Endothelial cell (in vitro differentiated cells): Measurements from ENCODE around the gene RHBDL1. TPM values are rescaled to one million over a fixed set of nuclear protein-coding genes. Genes with fewer than 3 reads are reported as not detected.

ENCODE experiments used
- DNase-seq: peaks from one replicate; pipeline ENCODE4 v3.0.0; 2021; ENCODE audit warnings: low spot score
- H3K27ac Mint-ChIP-seq: one replicate; pipeline ENCODE4 v1.8.0; 2021; ENCODE audit warnings: mixed read lengths, inconsistent platforms; ENCODE audit not compliant: unreplicated experiment
- H3K27me3 Mint-ChIP-seq: one replicate; pipeline ENCODE4 v1.8.0; 2021; ENCODE audit warnings: mild to moderate bottlenecking, moderate library complexity, mixed read lengths, inconsistent platforms; ENCODE audit not compliant: unreplicated experiment
- H3K36me3 Mint-ChIP-seq: one replicate; pipeline ENCODE4 v1.8.0; 2021; ENCODE audit warnings: mild to moderate bottlenecking, low read depth, mixed read lengths, inconsistent platforms; ENCODE audit not compliant: unreplicated experiment
- H3K4me1 Mint-ChIP-seq: one replicate; pipeline ENCODE4 v1.8.0; 2021; ENCODE audit warnings: mild to moderate bottlenecking, mixed read lengths, inconsistent platforms; ENCODE audit not compliant: unreplicated experiment
- H3K4me3 Mint-ChIP-seq: one replicate; pipeline ENCODE4 v1.8.0; 2021; ENCODE audit warnings: mild to moderate bottlenecking, mixed read lengths, inconsistent platforms; ENCODE audit not compliant: unreplicated experiment
- H3K9me3 Mint-ChIP-seq: one replicate; pipeline ENCODE4 v1.8.0; 2021; ENCODE audit warnings: mixed read lengths, inconsistent platforms; ENCODE audit not compliant: unreplicated experiment
- total RNA-seq: library from RNA; stranded (reverse); fragmentation: NEBNext Ultra II Directional; extraction: Animal tissue kit (Norgen Biotek cat#: 25700); gene quantifications from one replicate; pipeline ENCODE4 v1.2.1, GENCODE V29; 2021; ENCODE audit not compliant: unreplicated experiment
- TF ChIP-seq, protein P1 (sequence below): fragments of 200-600 bp; sonication (generic); IDR thresholded peaks from one replicate; pipeline ENCODE4 v1.5.0; 2021; ENCODE audit warnings: antibody characterized with exemption; ENCODE audit not compliant: unreplicated experiment

RHBDL1 gene
- total RNA-seq, 1 donor from 2014 or later = 1.6 TPM

DNA sequence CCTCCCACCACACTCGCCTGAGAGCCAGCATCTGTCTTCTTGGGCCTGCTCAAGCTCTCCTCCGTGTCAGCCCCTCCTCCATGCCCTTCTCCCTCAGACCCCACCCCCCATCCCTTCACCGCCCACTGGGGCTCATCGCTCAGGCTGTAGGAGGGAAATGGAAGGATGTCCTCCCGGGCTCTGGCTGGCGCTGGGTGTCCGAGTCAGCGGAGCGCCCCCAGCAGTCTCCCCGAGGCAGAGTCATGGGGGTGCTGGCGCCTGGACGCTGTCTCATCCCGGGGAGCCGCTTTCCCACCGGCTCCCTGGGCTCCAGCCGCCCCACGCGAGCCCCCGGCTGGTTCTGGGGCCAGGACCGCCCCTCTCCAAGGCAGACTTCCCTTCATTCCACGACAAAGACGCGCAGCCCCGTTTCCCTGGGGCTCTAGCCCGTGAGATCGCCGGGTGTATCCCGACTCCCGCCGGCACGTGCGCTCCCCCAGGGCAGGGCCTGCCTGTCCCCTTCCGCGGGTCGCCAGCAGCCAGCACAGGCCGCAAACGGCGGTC, 45.0 kb downstream of the RHBDL1 start:
- H3K9me3 Mint-ChIP-seq = no peaks in the 10 kb centered on the region
- no peak for DNase-seq
- no peaks in the 10 kb centered on the region for H3K4me1 Mint-ChIP-seq
- H3K4me3 Mint-ChIP-seq = peak overlapping the region; percentile 67
- H3K27me3 Mint-ChIP-seq = peaks cover 18% of the 10 kb centered on the region
- no peak overlapping the region for H3K27ac Mint-ChIP-seq
- TF ChIP-seq, protein P1, sequence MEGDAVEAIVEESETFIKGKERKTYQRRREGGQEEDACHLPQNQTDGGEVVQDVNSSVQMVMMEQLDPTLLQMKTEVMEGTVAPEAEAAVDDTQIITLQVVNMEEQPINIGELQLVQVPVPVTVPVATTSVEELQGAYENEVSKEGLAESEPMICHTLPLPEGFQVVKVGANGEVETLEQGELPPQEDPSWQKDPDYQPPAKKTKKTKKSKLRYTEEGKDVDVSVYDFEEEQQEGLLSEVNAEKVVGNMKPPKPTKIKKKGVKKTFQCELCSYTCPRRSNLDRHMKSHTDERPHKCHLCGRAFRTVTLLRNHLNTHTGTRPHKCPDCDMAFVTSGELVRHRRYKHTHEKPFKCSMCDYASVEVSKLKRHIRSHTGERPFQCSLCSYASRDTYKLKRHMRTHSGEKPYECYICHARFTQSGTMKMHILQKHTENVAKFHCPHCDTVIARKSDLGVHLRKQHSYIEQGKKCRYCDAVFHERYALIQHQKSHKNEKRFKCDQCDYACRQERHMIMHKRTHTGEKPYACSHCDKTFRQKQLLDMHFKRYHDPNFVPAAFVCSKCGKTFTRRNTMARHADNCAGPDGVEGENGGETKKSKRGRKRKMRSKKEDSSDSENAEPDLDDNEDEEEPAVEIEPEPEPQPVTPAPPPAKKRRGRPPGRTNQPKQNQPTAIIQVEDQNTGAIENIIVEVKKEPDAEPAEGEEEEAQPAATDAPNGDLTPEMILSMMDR = no peak
- H3K36me3 Mint-ChIP-seq = no peaks in the 10 kb centered on the region

- no peaks in the 10 kb centered on the region for H3K36me3 Mint-ChIP-seq
- no peaks in the 10 kb centered on the region for H3K9me3 Mint-ChIP-seq
- TF ChIP-seq, protein P1 = no peak
- no peak within 1 kb of the TSS for H3K27ac Mint-ChIP-seq
- H3K27me3 Mint-ChIP-seq = peaks cover 18% of the 10 kb centered on the region
- H3K4me3 Mint-ChIP-seq = peak within 1 kb of the TSS; percentile 67
- peak; percentile 67 for DNase-seq
- H3K4me1 Mint-ChIP-seq = no peaks in the 10 kb centered on the region
These were observed 45.7 kb downstream of the RHBDL1 start, which contains the start of gene ANTKMT for GRCh38 chr16:720990-721764. TSS of gene ANTKMT (plus strand) at chr16:721146. CDS start at chr16:721275, 129 bp downstream.

DNA sequence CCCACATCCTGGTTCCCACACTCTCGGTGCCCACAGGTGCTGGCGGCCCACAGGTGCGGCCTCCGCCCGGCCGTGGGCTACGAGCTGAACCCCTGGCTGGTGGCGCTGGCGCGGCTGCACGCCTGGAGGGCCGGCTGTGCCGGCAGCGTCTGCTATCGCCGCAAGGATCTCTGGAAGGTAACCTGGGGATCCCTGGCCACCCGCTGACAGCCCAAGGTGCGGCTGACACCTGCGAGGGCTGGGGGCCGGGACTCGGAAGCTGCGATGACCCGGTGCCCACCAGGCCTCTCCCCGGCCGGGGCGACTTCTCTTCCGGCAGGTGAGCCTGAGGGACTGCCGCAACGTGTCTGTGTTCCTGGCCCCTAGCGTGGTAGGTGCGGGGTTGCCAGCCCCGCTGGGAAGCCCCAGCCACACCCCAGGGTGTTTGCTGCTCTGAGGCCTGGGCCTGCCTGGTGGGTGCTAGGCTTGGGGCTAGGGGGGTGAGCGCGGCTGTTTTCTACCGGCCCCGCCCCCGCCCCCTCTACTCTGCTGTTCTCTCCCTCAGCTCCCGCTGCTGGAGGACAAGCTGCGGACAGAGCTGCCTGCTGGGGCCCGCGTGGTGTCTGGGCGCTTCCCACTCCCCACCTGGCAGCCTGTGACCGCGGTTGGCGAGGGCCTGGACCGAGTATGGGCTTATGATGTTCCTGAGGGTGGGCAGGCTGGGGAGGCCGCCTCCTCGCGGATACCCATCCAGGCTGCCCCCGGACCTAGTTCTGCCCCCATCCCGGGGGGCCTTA, 46.5 kb downstream of the RHBDL1 start:
- TF ChIP-seq, protein P1 = no peak
- no peak for DNase-seq
- H3K36me3 Mint-ChIP-seq = no peaks in the 10 kb centered on the region
- H3K9me3 Mint-ChIP-seq = no peaks in the 10 kb centered on the region
- H3K27me3 Mint-ChIP-seq = peaks cover 21% of the 10 kb centered on the region
- no peaks in the 10 kb centered on the region for H3K4me1 Mint-ChIP-seq
- no peak overlapping the region for H3K27ac Mint-ChIP-seq
- H3K4me3 Mint-ChIP-seq = no peak overlapping the region

DNA sequence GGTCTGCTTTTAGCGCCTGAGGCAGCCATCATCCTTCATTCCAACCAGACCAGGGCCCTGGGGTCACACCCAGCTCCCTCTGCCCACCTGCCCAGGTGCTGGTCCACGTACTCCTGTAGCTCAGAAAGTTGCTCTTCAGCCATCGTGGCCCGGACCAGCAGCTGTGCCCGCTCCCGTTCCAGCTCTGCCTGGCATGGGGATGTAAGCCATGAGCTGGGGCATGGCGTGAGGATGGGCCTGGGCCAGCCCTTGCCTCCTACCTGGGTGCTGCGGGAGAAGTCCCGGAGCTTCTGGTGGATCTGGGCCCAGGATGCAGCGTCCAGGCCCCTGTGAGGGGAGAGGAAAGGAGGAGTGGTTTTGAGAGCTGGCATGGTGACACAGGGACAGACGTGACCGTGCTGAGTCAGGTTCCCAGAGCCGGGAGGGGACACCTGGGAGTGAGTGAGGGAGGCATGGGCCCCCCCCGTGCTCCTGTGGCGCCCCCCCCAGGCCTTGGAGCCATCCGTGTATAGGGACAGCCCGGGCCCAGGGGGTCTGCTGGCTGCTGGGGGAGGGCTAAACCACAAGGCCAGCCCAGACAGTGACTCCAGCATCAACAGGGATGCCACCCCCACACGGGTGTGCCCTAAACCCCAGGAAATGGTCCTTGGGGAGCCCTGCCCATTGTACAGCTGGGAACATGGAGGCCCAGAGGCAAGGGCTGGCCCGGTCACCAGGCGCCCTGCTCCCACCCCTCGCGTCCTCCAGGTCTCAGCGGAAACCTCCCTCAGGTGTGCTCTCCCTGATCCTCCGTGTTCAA, 47.6 kb downstream of the RHBDL1 start:
- Mint-ChIP-seq H3K27me3 (peaks cover 21% of the 10 kb centered on the region), H3K27ac (no peak overlapping the region), H3K36me3 (no peaks in the 10 kb centered on the region), H3K4me3 (no peak overlapping the region), H3K9me3 (no peaks in the 10 kb centered on the region), H3K4me1 (no peaks in the 10 kb centered on the region)
- TF ChIP-seq, protein P1 = no peak
- DNase-seq = no peak
